ENCODE results near the gene PRR5L.

The PRR5L gene

DNA sequence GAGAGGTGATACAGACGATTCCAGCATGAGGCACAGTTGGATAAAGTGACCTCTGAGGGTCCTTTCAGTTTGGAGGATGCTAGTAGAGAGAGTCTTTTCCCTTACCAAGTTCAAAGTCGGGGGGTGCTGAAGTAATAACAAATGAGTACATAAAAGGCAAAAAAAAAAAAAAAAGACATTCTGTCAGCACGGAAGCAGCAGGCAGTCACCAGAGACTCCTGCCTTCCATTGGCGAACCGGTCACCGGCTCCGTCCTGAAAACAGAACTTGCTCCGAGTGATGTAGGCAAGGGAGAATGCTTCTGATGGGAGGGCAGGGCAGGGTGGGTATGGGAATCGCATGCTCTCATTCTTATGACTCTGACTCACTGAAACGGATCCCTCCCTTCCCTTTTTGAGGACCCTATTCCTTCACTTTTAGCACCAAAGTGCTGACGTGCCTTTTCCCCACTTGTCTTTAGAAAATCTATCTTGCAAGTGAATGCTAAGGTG lies 65.9 kb downstream of the PRR5L start:
- Histone ChIP-seq H3K4me3 (IDR thresholded peaks at IDR 0.05; ENCODE audit: insufficient read depth, low read depth, low read length) (no peak overlapping the region), H3K4me2 (no peak overlapping the region), H4K20me1 (ENCODE audit: insufficient read depth) (no peaks in the 10 kb centered on the region), H3K27ac (no peak overlapping the region), H3K27me3 (ENCODE audit: insufficient read depth, low read depth) (no peaks in the 10 kb centered on the region), H3K79me2 (ENCODE audit: insufficient read depth, low read depth) (no peaks in the 10 kb centered on the region), H2AFZ (ENCODE audit: low read depth) (no peak overlapping the region), H3K4me1 (ENCODE audit: low read depth, poor library complexity, severe bottlenecking) (peaks cover 23% of the 10 kb centered on the region), H3K9ac (no peak overlapping the region), H3K36me3 (ENCODE audit: insufficient read depth) (no peaks in the 10 kb centered on the region)
- TF ChIP-seq, protein P1, sequence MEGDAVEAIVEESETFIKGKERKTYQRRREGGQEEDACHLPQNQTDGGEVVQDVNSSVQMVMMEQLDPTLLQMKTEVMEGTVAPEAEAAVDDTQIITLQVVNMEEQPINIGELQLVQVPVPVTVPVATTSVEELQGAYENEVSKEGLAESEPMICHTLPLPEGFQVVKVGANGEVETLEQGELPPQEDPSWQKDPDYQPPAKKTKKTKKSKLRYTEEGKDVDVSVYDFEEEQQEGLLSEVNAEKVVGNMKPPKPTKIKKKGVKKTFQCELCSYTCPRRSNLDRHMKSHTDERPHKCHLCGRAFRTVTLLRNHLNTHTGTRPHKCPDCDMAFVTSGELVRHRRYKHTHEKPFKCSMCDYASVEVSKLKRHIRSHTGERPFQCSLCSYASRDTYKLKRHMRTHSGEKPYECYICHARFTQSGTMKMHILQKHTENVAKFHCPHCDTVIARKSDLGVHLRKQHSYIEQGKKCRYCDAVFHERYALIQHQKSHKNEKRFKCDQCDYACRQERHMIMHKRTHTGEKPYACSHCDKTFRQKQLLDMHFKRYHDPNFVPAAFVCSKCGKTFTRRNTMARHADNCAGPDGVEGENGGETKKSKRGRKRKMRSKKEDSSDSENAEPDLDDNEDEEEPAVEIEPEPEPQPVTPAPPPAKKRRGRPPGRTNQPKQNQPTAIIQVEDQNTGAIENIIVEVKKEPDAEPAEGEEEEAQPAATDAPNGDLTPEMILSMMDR (conservative IDR thresholded peaks at IDR 0.05; ENCODE audit: low read depth, low read length): no peak

DNA sequence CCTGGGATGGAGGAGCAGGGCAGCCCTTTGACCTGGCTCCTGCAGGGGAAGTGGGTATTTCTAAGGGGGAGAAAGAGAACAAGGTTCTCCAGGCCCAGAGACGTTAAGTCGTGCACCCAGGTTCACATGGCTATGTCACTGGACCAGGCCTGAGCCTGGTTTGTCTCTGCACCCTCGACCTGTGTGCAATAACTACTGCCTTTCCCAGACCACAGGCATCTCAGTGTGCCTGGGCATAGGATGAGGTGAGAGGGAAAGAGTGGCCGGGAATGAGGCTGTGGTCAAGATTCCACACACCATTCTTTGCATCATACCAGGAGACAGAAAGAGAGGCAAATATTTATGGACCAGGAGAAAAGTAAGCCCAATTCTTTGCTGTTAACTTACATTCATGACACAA lies 66.8 kb downstream of the PRR5L start:
- no peak overlapping the region for H3K4me3 ChIP-seq (IDR thresholded peaks at IDR 0.05; ENCODE audit: insufficient read depth, low read depth, low read length)
- no peak overlapping the region; the same call in 1 of the 2 replicates for H3K4me2 ChIP-seq
- H3K9ac ChIP-seq: no peak overlapping the region
- no peak overlapping the region for H3K27ac ChIP-seq
- H3K4me1 ChIP-seq (ENCODE audit: low read depth, poor library complexity, severe bottlenecking): peaks cover 23% of the 10 kb centered on the region
- H3K36me3 ChIP-seq (ENCODE audit: insufficient read depth): no peaks in the 10 kb centered on the region
- no peaks in the 10 kb centered on the region for H4K20me1 ChIP-seq (ENCODE audit: insufficient read depth)
- H3K79me2 ChIP-seq (ENCODE audit: insufficient read depth, low read depth): no peaks in the 10 kb centered on the region
- H3K27me3 ChIP-seq (ENCODE audit: insufficient read depth, low read depth): no peaks in the 10 kb centered on the region
- no peak overlapping the region for H2AFZ ChIP-seq (ENCODE audit: low read depth)
- TF ChIP-seq, protein P1 (conservative IDR thresholded peaks at IDR 0.05; ENCODE audit: low read depth, low read length): no peak

DNA sequence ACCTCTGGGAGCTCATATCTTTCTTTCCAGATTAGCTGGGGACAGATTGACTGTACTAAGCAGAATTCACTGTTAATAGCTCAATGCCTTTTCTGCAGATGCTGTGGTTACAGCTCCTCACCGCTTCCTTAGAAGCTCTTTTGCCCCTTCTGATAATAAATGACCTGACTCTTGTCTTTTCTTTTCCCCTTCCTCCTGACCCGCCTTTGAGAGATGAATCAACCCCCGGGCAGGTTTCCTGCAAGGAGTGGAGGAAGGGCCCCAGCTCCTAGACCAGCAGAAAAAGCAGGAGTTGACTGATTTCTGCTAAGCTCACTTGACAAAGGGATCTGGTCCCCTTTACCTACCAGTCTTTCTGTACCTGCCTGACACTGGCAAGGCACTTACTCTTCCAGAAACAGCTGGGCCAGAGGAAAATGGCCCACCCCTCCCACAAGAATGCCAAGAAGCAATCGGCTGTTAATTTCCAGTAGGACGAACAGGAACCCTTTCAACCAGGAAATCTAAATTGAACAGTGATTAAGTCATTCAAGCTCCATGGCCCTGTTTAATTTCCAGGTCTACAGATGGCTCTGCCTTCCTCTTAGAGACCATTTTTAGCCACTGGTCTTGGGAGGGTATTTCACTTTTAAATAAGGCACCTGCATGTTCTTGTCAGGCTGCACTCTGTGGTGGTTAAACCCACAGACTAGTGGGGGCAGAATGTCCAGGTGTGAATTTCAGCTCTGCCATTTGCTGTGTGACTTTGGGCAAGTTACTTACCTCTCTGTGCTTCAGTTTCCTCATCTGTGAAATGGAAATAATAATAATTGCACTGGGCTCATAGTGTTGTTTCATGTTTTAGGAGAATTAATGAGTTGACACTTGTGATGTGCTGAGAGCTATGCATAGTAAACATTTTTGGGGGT lies 67.5 kb downstream of the PRR5L start:
- peak overlapping the region; percentile 55 for H3K4me2 ChIP-seq
- H3K27me3 ChIP-seq (ENCODE audit: insufficient read depth, low read depth): no peaks in the 10 kb centered on the region
- H3K27ac ChIP-seq: peak overlapping the region; percentile 3; the same call in 1 of the 2 replicates
- H3K79me2 ChIP-seq (ENCODE audit: insufficient read depth, low read depth): no peaks in the 10 kb centered on the region
- no peaks in the 10 kb centered on the region for H4K20me1 ChIP-seq (ENCODE audit: insufficient read depth)
- peaks cover 23% of the 10 kb centered on the region for H3K4me1 ChIP-seq (ENCODE audit: low read depth, poor library complexity, severe bottlenecking)
- H3K36me3 ChIP-seq (ENCODE audit: insufficient read depth): no peaks in the 10 kb centered on the region
- H3K9ac ChIP-seq: no peak overlapping the region
- no peak overlapping the region for H3K4me3 ChIP-seq (IDR thresholded peaks at IDR 0.05; ENCODE audit: insufficient read depth, low read depth, low read length)
- TF ChIP-seq, protein P1 (conservative IDR thresholded peaks at IDR 0.05; ENCODE audit: low read depth, low read length): no peak
- H2AFZ ChIP-seq (ENCODE audit: low read depth): no peak overlapping the region

DNA sequence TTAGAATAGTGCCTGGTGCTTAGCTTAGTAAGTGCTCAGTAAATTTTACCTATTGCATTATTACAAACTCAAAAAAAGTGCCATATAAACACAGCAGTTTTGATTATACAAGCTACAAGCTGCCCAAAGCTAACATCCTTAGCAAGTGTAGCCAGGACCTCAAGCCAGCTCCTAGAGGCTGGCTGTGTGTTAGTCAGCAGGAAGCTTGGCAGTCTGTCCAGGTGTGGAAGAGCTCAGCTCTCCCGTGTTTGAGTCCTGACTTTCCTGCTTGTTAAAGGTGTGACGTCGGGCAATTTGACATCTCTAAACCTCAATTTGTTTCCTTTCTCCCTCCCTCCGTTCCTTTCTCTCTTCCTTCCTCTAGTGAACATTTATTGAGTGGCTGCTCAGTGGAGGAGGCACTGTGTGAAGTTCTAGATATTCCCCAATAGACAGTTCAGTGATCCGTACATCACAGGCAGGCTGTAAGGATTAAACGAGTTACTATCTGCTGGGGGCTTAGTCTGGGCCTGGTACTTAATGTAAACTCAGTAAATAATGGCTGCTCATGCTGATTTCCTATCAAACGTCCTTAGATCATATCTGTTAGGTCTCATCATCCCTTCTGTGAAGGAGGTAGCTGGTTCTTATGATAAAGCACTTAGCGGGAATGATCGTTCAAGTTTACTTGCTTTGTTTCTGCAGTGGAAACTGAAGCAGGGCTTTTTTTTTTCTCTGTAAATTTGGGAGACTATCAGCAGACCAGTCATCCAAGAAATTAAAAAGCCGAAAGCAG lies 68.7 kb downstream of the PRR5L start:
- Histone ChIP-seq H2AFZ (ENCODE audit: low read depth) (no peak overlapping the region), H3K4me2 (no peak overlapping the region), H4K20me1 (ENCODE audit: insufficient read depth) (no peaks in the 10 kb centered on the region)

More for the DNA sequence above, 68.7 kb downstream of the PRR5L start:
- TF ChIP-seq, protein P1 (conservative IDR thresholded peaks at IDR 0.05; ENCODE audit: low read depth, low read length): no peak
- Histone ChIP-seq H3K4me1 (ENCODE audit: low read depth, poor library complexity, severe bottlenecking) (peaks cover 23% of the 10 kb centered on the region), H3K36me3 (ENCODE audit: insufficient read depth) (no peaks in the 10 kb centered on the region), H3K27me3 (ENCODE audit: insufficient read depth, low read depth) (no peaks in the 10 kb centered on the region), H3K9ac (no peak overlapping the region), H3K79me2 (ENCODE audit: insufficient read depth, low read depth) (no peaks in the 10 kb centered on the region), H3K27ac (no peak overlapping the region), H3K4me3 (IDR thresholded peaks at IDR 0.05; ENCODE audit: insufficient read depth, low read depth, low read length) (no peak overlapping the region)

Measured in KMS-11 (cell line).